SK-N-SH treated with all-trans-retinoic acid at 6 μM for 48 hours (cell line): ENCODE data around the gene RAMACL.

Experiments used
- ATAC-seq: fragments of 200-7000 bp; cut with Tn5 transposase; 3 replicates; pipeline ENCODE4 v1.9.1; 2020; ENCODE audit warnings: mild to moderate bottlenecking, moderate library complexity
- ARNTL ChIP-seq: fragments of 450-650 bp; formaldehyde crosslinking; IDR thresholded peaks from 2 replicates; pipeline ENCODE4 v1.5.0; 2020; ENCODE audit warnings: low read depth, mild to moderate bottlenecking, moderate library complexity, borderline replicate concordance
- BACH2 ChIP-seq: fragments of 250-450 bp; sonication (Bioruptor Pico); IDR thresholded peaks from 2 replicates; pipeline ENCODE4 v1.9.0; 2021; ENCODE audit warnings: mild to moderate bottlenecking, borderline replicate concordance
- CSDC2 ChIP-seq: fragments of 250-450 bp; sonication (Bioruptor Pico); IDR thresholded peaks from 2 replicates; pipeline ENCODE4 v1.5.0; 2020; ENCODE audit warnings: mild to moderate bottlenecking, moderate library complexity
- CSRNP3 ChIP-seq: fragments of 250-450 bp; sonication (Bioruptor Pico); IDR thresholded peaks from 2 replicates; pipeline ENCODE4 v1.5.1; 2021; ENCODE audit warnings: mild to moderate bottlenecking, moderate library complexity
- ESRRG ChIP-seq: fragments of 250-450 bp; sonication (Bioruptor Pico); IDR thresholded peaks from 2 replicates; pipeline ENCODE4 v1.6.1; 2021; ENCODE audit warnings: mild to moderate bottlenecking
- GLIS3 ChIP-seq: fragments of 250-450 bp; sonication (Bioruptor Pico); IDR thresholded peaks from 2 replicates; pipeline ENCODE4 v1.5.0; 2020; ENCODE audit warnings: mild to moderate bottlenecking, moderate library complexity
- ISL1 ChIP-seq: fragments of 250-450 bp; sonication (Bioruptor Pico); IDR thresholded peaks from 2 replicates; pipeline ENCODE4 v2.1.2; 2022; ENCODE audit warnings: mild to moderate bottlenecking, moderate library complexity
- OSR1 ChIP-seq: fragments of 250-450 bp; sonication (Bioruptor Pico); IDR thresholded peaks from 2 replicates; pipeline ENCODE4 v1.8.0; 2022; ENCODE audit warnings: moderate library complexity, mild to moderate bottlenecking, inconsistent platforms
- POU6F1 ChIP-seq: fragments of 250-450 bp; sonication (Bioruptor Pico); IDR thresholded peaks from 2 replicates; pipeline ENCODE4 v1.8.0; 2021; ENCODE audit warnings: low read depth, mild to moderate bottlenecking, moderate library complexity, borderline replicate concordance
- PPARA ChIP-seq: fragments of 250-450 bp; sonication (Bioruptor Pico); IDR thresholded peaks from 2 replicates; pipeline ENCODE4 v1.5.0; 2020; ENCODE audit warnings: mild to moderate bottlenecking, borderline replicate concordance
- RARB ChIP-seq: fragments of 250-450 bp; sonication (Bioruptor Pico); IDR thresholded peaks from 2 replicates; pipeline ENCODE4 v1.8.0; 2021; ENCODE audit warnings: mild to moderate bottlenecking, moderate library complexity
- SNAI2 ChIP-seq: fragments of 250-450 bp; sonication (Bioruptor Pico); IDR thresholded peaks from 2 replicates; pipeline ENCODE4 v1.5.0; 2020; ENCODE audit warnings: mild to moderate bottlenecking, moderate library complexity
- TCF4 ChIP-seq: fragments of 250-450 bp; sonication (Bioruptor Pico); IDR thresholded peaks from 2 replicates; pipeline ENCODE4 v1.8.0; 2021; ENCODE audit warnings: mild to moderate bottlenecking, moderate library complexity, borderline replicate concordance
- TOX ChIP-seq: fragments of 250-450 bp; sonication (Bioruptor Pico); IDR thresholded peaks from 2 replicates; pipeline ENCODE4 v1.8.0; 2021; ENCODE audit warnings: mild to moderate bottlenecking, moderate library complexity, borderline replicate concordance
- ZC3H10 ChIP-seq: fragments of 250-450 bp; sonication (Bioruptor Pico); IDR thresholded peaks from 2 replicates; pipeline ENCODE4 v1.5.1; 2021; ENCODE audit warnings: mild to moderate bottlenecking, moderate library complexity
- ZFP3 ChIP-seq: fragments of 250-450 bp; sonication (Bioruptor Pico); IDR thresholded peaks from 2 replicates; pipeline ENCODE4 v1.5.0; 2020; ENCODE audit warnings: mild to moderate bottlenecking, moderate library complexity
- ZNF70 ChIP-seq: fragments of 450-650 bp; formaldehyde crosslinking; IDR thresholded peaks from 2 replicates; pipeline ENCODE4 v1.5.0; 2020; ENCODE audit warnings: mild to moderate bottlenecking, moderate library complexity
- ZNF8 ChIP-seq: fragments of 450-650 bp; formaldehyde crosslinking; IDR thresholded peaks from 2 replicates; pipeline ENCODE4 v1.5.0; 2020; ENCODE audit warnings: mild to moderate bottlenecking, moderate library complexity
- TF ChIP-seq, protein P1 (sequence below): fragments of 250-450 bp; sonication (Bioruptor Pico); IDR thresholded peaks from 2 replicates; pipeline ENCODE4 v1.5.0; 2020; ENCODE audit warnings: mild to moderate bottlenecking, moderate library complexity

The RAMACL gene

DNA sequence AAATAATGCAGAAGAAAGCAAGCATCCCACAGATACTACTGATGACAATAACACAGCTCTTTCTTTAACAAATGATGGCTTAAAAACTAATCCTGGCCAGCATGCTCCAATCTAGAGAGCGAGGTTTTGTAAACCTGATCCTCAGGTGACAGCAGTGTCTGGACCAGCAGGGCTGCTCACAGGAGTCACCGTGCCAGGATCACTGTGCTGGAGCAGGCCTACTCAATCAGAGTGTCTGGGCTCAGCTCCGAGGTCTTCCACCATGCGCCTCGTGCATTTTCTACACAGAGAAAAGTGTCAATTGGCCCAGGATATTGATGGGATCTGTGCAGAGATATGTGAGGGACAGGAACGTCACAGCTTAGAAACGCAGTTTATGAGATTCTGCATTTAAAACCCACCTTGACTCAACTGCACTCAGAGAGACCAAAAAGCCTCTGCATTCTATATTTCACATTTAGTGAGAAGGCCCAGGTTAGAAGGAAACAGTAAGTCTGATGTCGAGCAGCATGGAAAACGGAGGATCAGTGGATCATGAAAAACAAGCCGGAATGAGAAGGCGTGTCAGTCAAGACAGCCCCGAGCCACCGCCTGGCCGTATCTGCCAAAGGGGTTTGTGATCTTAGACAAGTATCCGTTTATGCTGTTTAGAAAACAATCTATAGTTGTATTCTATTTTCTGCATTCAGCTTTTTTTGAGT lies 7.8 kb downstream of the RAMACL start (continued):
- TF ChIP-seq ESRRG (CRISPR knock-in tag), result no peak
- TF ChIP-seq, all 23 proteins: peak for 0

DNA sequence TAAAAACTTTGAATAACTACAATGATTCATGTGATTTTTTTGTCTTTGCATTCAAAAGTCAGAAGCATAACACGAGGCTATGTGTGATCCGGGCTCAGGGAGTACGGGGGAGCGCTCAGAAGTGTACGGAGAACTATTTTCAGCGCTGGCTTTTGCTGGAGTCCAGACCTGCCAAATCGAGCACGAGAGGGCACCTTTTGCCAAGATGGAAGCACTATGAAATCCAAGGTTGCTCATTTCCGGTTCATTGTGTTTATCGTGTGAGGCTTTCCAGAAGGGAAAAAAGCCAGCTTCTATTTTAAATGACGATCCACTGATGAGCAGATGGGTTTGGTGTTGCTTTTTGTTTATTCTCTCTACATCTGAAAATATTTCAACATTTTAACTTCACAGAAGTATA lies 11.3 kb downstream of the RAMACL start:
- TF ChIP-seq OSR1 (CRISPR knock-in tag) (no peak), BACH2 (CRISPR knock-in tag) (no peak), ZFP3 (CRISPR knock-in tag) (no peak), POU6F1 (CRISPR knock-in tag) (no peak), ZC3H10 (CRISPR knock-in tag) (no peak), GLIS3 (no peak), TCF4 (CRISPR knock-in tag) (no peak), RARB (CRISPR knock-in tag) (no peak), CSRNP3 (CRISPR knock-in tag) (no peak), ESRRG (CRISPR knock-in tag) (no peak), PPARA (no peak), ISL1 (CRISPR knock-in tag) (no peak)
- TF ChIP-seq, protein P1, sequence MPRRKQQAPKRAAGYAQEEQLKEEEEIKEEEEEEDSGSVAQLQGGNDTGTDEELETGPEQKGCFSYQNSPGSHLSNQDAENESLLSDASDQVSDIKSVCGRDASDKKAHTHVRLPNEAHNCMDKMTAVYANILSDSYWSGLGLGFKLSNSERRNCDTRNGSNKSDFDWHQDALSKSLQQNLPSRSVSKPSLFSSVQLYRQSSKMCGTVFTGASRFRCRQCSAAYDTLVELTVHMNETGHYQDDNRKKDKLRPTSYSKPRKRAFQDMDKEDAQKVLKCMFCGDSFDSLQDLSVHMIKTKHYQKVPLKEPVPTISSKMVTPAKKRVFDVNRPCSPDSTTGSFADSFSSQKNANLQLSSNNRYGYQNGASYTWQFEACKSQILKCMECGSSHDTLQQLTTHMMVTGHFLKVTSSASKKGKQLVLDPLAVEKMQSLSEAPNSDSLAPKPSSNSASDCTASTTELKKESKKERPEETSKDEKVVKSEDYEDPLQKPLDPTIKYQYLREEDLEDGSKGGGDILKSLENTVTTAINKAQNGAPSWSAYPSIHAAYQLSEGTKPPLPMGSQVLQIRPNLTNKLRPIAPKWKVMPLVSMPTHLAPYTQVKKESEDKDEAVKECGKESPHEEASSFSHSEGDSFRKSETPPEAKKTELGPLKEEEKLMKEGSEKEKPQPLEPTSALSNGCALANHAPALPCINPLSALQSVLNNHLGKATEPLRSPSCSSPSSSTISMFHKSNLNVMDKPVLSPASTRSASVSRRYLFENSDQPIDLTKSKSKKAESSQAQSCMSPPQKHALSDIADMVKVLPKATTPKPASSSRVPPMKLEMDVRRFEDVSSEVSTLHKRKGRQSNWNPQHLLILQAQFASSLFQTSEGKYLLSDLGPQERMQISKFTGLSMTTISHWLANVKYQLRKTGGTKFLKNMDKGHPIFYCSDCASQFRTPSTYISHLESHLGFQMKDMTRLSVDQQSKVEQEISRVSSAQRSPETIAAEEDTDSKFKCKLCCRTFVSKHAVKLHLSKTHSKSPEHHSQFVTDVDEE (CRISPR knock-in tag), result no peak
- TF ChIP-seq, all 23 proteins: peak for 0
- no peak for ATAC-seq

- no peak for ATAC-seq
- no peak for TF ChIP-seq CSDC2 (CRISPR knock-in tag)
- TF ChIP-seq ZFP3 (CRISPR knock-in tag), result no peak
- TF ChIP-seq OSR1 (CRISPR knock-in tag), result no peak
- no peak for TF ChIP-seq PPARA
- no peak for TF ChIP-seq ZNF70 (CRISPR knock-in tag)
- no peak for TF ChIP-seq ZNF8
- no peak for TF ChIP-seq SNAI2 (CRISPR knock-in tag)
- TF ChIP-seq RARB (CRISPR knock-in tag), result no peak
- TF ChIP-seq ARNTL (CRISPR knock-in tag), result no peak
- TF ChIP-seq TOX (CRISPR knock-in tag), result no peak
- TF ChIP-seq POU6F1 (CRISPR knock-in tag), result no peak
Measured at GRCh38 chr6:166573511-166574216, 12.8 kb downstream of the RAMACL start.
